Inflammatory macrophage (primary cell): ENCODE measurements around the gene RNF6.
A peak's percentile ranks its signal among the peaks of the same experiment; 100 is the strongest.
"Not testable (repeated sequence)": the region's sequence is repeated elsewhere in the genome, so short reads cannot be mapped to it uniquely, and the experiment has no call there.

ENCODE experiments used
- DNase-seq, 2 donors: peaks; one replicate each; pipeline ENCODE4 v3.0.0-alpha.2; 2020 to 2022
- total RNA-seq, 18 experiments: gene quantifications; one replicate each; lab custom pipeline; 2026; ENCODE audit warnings: mixed read lengths in 6 of 18, inconsistent platforms in 2 of 18; lab: John Stamatoyannopoulos, UW

Gene RNF6
- total RNA-seq, result 60.6 to 171 (median 107) reads per million in 18 experiments

DNA sequence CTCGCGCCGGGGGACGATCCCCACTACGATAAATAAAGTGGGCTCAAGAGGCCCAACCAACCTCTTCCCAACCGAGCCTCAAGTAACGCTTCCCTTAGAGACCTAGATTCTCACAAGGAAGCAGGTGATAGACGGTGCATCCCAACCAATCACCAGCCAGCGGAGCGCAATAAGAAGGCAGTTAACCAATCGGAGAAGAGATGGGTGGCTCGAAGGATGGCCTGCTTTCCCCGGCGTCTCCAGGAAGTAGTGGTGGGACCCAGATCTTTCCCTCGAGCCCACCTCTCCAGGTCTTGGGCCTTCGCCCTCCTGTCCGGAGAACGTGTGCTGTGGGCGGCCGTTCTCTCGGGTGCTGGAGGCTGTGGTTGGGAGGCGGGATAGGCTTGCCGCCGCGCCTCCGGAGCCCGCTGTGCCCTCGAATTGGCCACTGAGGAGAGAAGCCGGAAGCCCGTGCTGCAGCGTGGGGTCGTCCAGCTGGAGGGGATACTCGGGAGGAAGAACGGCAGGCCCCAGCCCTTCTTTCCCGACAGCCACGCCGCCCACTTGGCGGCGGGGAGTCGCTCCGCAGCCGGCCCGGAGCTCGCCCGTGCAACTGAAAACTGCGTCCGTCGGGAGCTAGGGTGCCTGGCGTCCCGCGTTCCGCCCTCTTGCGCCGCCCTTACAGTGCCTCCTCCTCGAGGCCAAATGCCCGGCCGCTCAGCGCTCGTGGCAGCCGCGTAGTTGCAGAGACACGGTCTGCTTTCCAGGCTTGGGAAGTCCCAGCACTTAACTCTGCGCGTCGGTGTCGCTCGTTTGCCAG lies at the start of gene RNF6:
TSS of gene RNF6 (minus strand) at position 594 of the 799 bp plus-strand sequence. CDS start 2,665 bp downstream, outside the sequence.
- DNase-seq, result peak; percentile 98

DNA sequence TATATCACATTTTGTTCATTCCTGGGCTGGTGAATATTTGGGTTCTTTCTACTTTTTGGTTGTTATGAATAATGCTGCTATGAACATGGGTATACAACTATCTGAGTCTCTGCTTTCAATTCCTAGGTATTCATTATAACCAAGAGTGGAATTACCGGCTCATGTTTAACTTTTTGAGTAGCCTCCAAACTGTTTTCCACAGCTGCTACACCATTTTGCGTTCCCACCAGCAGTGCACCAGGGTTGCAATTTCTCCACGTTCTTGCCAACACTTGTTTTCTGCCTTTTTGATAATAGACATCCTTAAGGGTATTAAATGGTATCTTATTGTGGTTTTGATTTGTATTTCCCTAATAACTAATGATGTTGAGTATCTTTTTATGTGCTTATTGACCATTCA lies 48.6 kb upstream of the RNF6 start:
- no peak for DNase-seq

DNA sequence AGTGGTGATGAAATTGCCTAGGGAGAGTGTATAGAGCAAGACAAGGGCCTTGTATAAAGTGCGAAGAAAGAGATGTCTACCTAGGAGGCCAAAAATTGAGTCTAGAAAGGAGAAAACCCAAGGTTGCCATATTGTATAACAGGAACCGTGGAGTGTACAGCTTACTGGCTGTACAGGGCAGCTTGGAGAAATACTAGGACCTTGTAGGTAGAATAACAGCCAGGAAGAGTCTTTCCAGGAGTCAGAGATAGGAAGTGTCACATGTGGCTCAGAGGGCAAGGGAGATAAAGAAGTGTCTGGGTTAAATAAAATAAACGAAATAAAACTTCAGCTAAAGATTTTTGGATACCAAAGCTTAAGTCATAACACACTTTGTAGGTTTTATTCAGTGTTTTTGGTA lies 44.2 kb upstream of the RNF6 start:
- no peak for DNase-seq

DNA sequence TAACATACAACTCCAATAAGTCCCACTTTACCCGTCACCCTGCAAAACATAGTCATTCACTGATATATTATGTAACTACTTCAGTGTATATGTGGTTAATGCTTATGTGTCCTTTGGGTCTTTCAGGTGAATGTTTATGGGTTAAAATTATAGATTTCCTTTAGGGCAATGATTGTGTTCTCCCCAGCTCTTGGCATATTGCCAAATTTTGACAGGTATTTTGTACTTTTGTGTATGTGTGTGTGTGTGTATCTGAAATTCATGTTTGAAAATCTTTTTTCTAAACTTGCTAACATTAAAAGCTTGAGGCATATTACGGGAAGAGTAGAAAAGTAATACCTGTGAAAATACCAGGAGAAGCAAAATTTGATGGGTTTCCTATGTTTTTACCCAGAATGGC lies 40.0 kb upstream of the RNF6 start:
- DNase-seq, result no peak

DNA sequence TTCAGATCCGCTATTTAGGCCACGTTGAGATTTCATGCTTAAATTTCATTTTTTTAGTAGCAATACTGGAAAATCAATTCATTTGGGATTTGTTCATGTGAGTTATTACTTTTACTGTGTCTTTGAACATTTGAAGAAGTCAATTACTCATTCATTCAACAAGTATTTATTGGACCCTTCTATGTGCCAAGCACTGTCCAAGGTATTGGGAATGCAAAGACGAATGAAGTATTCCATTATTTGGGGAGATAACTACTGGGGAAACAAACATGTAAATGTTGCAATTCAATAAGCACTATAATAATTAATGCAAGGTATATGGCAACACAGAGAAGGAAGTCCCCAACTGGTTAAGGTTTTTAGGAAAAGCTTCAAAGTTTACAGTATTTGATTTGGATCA lies 37.5 kb upstream of the RNF6 start:
- DNase-seq, result no peak

DNA sequence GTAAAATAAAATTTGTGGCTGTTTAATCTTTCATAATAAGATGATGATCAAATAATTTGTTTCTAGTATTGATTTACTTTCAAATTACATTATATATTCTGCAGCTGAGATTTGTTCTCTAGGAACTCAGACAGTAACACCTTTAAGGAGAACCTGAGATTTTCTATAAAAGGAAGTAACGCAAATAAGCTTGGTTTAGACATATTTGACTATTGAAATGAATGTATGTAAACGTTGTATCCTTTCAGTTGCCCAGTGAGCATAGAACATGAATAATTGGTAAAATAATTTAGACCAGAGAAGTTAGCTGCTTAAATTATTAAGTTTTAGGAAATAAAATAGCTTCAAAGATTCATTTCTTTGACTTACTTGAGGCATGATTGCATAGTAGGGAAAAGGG lies 34.9 kb upstream of the RNF6 start:
- DNase-seq, result no peak

DNA sequence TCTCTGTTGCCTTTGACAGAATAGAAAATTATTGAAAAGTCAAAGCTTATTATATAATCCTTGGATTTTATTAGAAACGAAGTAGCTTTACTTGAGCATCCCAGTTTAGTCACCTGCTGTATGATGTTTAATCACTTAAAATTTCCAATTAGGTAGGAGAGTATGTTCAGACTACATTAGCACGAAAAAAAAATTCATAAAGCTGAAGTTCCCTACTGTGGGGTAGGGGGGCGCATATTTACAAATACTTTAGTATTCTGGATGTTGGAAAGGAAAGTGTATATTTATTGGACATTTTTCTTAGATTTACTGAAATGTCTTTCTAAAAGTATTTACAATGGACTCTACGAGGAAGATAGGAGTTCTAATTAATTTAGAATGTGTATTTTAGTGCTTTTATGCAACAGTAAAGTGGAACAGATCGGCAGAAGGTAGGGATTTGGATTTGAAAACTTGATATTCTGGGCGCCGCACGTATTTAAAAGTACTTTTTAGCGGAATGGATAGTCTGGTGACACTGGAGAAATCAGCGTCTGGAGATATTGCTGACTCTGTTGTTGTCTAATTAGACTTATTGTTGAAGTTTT lies 33.7 kb upstream of the RNF6 start:
- DNase-seq, result no peak

DNA sequence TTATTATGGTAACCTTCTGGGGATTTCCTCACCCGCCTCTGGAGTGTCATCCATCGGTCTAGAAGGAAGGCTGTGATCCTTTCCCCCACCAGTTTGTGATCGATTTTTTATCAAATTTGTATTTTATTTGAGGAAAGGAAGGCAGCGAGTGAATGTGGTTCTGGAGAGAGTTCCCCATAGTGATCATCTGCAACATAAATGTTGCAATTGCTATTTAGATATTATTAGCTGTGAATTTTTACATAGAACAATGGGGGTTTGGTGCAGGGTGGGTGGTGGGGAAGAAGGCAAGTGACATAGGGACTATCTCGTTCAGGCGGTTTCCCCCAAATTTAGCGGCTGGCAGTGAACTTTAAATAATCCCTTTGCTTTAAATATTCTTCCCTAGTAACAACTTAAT lies 33.0 kb upstream of the RNF6 start:
- peak in 1 of 2 donors; percentile 7 for DNase-seq

DNA sequence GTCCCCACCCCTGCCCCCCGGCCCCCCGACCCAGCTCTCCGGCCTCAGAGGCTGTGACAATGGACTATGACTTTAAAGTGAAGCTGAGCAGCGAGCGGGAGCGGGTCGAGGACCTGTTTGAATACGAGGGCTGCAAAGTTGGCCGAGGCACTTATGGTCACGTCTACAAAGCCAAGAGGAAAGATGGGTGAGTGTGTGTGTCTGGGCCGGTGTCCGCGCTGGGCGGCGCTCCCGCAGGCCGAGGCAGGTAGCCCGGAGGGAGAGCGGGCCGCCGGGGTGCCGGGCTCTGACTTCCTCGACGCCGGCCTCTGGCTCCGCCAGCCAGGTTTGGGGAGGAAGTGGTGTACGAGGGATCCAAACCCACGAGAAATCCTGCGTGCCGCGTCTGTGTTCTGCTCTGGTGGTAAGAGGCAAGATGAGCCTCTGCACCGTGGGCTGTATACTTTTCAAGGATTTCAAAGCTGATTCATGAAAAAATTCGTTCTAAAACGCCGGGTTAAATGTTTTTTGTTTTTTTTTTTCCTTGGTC lies 32.5 kb upstream of the RNF6 start:
- DNase-seq, result peak; percentile 43 to 69

DNA sequence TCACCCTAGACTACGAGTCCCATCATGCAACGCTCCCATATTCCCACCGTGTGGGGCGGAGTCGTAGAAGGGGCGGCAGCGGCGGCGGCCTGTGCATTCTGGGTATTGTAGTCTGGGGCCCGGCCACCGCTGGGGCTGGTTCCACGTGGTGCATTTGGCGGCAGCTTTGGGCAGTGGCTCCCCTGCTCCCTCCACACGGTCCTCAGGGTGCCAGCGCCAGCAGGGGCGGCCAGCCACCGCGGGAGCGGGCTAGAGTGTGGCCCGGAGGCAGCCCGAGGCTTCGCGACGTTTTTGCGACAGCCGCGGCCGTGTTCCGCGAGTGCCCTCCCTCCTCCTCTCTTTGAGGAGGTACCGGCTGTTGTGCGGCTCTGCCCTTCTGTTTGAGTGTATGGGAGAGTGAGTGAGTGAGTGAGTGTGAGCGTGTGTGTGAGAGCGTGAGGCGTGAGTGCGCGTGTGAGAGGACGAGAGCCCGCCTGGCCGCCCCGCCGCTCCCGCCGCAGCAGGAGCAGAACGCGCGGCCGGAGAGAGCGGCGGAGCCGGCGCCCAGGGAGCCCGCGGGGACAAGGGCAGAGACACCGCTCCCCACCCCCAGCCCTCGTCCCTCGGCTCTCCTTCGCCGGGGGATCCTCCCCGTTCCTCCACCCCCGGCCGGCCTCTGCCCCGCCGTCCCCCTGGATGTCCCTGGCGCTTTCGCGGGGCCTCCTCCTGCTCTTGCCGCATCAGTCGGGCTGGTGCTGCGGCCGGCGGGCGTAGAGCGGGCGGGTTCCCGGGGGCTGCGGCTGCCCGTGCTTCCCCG lies 31.9 kb upstream of the RNF6 start, which contains the start of gene CDK8:
TSS of gene CDK8 (plus strand) at position 343 of the 796 bp plus-strand sequence. CDS start 513 bp downstream, outside the sequence.
- DNase-seq, result peak; percentile 82 to 88

DNA sequence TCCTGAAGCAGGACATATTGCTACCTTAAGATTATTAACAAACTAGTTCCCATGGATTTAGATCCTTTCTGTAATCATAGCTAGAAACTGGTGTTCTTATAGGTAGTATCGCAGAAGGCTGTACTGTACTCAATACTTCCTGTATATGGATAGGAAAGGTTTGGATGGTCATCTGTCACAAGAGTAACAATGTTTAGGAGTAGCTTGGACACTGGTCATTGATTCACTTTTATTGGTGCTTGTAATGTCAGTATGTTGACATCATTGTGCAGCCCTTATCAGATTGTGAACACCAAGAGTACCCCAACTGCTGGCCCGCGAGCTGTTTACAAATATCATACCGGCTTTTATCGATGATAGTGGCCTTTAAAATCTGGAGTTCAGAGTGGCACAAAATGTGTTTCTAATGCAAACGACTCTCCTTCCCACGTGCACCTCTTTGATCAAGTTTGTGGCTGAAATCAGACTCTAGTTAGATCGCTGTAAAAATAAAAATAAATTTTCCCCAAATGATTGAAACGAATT lies 31.2 kb upstream of the RNF6 start:
- no peak for DNase-seq

DNA sequence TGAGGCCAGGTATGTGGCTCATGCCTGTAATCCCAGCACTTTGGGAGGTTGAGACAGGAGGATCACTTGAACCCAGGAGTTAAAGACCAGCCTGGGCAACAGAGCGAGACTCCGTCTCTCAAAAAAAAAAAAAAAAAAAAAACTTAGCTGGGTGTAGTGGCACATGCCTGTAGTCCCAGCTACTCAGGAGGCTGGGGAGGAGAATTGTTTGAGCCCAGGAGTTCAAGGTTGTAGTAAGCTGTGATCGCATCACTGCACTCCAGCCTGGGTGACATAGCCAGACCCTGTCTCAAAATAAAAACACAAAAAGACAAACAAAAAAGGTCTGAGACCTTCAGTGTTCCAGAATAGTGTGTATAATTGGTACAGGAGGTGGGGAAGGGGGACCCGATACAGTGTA lies 29.9 kb upstream of the RNF6 start:
- DNase-seq, result not testable (repeated sequence)

DNA sequence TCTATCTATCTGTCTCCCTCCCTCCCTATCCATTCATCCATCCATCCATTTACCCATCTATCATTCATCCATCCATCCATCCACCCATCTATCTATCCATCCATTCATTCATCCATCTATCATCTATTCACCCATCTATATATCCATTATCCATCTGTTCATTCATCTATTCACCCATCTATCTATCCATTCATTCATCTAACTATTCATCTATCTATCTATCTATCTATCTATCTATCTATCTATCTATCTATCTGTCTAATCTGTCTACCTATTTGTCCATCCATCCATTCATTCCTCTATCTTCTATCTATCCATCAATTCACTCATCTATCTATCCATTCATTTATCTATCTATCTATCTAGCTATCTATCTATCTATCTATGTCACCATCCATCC lies 27.4 kb upstream of the RNF6 start:
- no peak for DNase-seq

DNA sequence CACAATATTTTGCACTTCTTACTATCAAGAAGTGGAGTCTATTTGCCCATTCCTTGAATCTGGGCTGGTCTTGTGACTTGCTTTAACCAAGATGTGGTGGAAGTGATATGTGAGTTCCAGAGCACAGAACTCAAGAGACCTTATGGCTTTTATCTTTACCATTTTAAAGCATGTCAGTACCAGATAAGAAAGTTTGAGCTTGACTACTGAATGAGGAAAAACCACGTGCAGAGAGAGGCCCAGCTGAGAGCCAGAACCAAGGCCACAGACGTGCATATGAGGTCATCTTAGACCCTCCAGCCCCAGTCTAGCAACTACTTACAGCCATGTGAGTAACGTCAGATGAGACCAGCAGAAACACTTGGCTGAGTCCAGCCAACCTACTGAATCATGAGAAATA lies 25.5 kb upstream of the RNF6 start:
- no peak for DNase-seq

DNA sequence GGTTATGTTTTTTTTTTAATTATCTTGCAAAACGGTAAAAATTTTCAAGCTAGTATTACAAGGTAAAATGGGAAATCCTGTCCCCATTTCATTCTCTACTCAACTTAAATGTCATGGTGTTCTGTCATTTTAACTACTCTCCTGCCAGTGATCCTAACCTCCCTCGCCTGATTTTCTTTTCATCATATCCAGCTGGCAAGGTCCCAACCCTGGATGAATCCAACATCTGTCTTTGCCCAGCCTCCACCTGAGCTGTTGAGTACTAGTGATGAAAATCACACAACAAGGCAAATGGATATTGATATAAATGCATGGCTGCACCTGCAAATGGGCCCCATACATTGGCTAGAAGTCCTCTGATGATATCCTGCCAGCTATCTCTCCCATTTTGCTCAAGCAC lies 24.9 kb upstream of the RNF6 start:
- DNase-seq, result no peak

DNA sequence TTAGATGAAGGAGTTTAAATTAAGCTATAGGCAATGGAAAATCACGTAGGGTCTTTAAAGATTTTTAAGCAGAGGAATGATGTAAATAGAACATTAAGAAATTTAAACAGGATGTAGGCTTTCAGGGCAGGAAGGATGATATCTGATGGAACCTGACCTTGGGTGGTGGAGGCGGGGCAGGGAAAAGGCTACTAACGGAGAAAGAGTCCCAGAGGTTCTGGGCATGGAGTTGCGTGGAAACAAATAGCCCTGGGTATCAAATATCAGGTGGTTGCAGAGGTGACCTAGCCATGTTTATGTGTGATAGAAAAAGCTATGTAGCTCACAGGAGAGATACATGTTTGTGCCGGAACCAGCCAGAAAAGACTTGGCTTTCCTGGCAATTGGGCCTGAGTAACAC lies 24.0 kb upstream of the RNF6 start:
- no peak for DNase-seq

DNA sequence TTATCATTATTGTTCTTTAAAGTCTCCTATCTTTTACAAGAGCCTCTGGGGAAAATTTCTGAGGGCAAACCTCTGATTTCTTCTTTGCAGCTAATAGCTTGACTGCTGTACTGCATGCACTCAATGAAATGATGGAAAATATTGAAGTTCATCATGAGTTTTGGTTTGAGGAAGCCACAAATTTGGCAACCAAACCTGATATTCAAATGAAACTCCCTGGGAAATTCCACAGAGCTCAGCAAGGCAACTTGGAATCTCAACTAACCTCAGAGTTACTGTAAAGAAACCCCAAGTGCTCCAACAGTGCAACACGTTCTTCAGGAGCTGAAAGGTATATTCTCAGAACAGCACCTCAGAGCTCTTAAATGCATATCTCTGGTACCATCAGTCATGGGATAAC lies 14.2 kb upstream of the RNF6 start:
- DNase-seq, result no peak

DNA sequence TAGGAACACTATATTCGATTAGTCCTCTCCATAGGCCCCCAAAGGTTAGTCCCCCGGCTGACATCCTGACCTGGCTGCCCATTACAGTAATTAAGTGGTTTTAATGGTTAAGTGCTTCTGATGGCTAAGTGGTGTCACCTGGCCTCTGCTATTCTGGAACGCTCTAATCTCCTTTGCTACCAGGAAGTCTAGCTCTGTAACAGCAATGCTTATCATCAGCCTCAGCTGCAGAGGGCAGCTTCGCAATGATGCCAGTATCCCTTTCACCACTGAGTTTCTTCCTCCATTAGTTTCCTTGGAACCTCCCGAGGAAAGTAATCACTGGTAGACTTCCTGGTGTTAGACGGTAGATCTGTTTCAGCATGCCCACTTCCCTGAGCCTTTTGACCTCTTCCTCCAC lies 8.6 kb upstream of the RNF6 start:
- no peak for DNase-seq

DNA sequence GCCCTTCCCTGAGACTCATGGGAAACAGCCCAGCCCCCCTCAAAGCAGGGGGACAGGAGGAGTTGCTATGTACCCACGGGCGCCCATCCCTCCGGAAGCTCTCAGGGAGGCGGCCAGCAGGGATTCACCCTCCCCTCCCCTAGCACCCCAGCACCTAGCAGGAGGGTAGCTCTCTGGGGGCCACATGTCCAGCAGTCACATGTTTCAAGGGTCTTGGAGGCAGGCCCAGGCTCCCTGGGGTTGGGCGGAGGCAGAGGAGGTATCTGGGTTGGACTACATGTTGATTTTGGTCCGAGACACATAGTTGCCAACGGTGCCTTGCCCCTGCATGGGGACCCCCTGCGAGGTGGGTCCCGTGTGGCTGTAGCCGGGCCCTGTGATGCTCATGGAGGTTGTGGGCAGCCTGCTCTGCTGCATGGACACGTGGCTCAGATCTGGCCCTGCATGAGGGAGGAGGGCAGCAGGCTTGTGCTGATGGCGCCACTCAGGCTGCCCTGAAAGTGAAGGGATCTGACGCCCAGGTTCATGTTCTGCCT lies 7.0 kb upstream of the RNF6 start:
- no peak for DNase-seq

DNA sequence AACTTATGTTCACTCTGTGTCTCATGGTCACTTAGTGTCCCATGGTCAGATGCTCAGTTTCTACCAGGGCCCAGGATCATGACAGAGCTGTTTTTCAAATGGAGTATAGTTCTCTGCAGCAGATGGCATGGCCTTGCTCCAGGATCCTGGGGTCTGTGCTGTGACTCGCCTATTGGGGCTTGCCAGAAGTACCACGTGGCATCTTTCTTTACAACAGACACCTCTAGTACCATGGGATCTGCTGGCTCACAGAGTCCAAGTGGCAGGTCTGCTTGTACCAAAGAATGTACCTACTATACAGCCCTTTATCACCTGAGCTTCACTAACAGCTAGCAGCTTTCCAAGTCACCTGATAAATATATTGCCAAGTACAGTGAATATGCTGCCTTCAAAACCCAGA lies 6.0 kb upstream of the RNF6 start:
- DNase-seq, result no peak

DNA sequence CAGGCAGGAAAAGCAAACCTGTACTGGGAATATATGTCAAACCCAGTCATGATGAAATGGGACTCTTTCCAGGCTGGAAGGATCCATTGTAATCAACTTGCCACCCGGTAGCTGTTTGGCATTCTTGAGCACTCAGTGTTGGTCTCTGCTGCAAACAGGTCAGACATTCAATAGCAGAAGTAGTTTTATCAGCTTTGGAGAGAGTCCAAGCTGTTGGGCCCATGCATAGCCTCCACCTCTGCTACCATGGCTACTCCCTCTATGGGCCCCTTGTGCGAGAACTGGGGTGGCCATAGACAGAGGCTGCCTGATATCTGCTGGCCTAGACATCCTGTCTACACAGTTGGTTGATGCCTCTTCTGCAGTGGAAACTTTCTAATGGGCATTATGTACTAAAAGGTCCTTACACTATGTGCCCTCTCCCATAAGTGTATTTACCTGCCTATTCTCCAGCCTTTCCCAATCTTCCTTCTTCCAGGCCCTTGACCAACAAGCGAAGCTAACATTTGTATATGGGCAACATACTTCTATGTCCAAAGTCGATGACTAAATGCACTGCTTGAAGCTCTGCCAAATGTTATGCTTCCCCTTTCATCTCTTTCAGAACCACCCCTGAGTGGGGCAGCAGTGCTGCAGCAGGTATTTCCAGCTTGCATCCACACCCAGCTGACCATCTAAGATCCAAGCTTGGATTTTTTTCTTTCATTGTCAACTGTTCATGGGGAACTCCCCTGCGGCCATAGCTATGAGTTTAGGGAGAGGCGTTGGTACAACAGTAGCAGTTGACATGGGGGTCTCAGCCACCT lies 5.3 kb upstream of the RNF6 start:
- DNase-seq, result no peak
